ENCODE measurements around the gene KCNA3.

- TF ChIP-seq POLR2A (IDR thresholded peaks at IDR 0.05; ENCODE audit: low read depth, low read length) = no peak
- TF ChIP-seq POLR2AphosphoS5 (IDR thresholded peaks at IDR 0.05; ENCODE audit: low read depth, low read length) = no peak
- TF ChIP-seq TAF1 (IDR thresholded peaks at IDR 0.05; ENCODE audit: borderline replicate concordance, low read depth, low read length) = no peak
Observed at GRCh38 chr1:110645211-110645610, 29.5 kb downstream of the KCNA3 start.

Data from GM12892 (cell line).